GM21737 (cell line): ENCODE measurements around the gene ARHGEF2.

Source experiments
- ATAC-seq: cut with Tn5 transposase; IDR thresholded peaks from one replicate; pipeline ENCODE4 v1.9.1; 2021; ENCODE audit warnings: mild to moderate bottlenecking, moderate library complexity; ENCODE audit not compliant: unreplicated experiment

The ARHGEF2 gene

DNA sequence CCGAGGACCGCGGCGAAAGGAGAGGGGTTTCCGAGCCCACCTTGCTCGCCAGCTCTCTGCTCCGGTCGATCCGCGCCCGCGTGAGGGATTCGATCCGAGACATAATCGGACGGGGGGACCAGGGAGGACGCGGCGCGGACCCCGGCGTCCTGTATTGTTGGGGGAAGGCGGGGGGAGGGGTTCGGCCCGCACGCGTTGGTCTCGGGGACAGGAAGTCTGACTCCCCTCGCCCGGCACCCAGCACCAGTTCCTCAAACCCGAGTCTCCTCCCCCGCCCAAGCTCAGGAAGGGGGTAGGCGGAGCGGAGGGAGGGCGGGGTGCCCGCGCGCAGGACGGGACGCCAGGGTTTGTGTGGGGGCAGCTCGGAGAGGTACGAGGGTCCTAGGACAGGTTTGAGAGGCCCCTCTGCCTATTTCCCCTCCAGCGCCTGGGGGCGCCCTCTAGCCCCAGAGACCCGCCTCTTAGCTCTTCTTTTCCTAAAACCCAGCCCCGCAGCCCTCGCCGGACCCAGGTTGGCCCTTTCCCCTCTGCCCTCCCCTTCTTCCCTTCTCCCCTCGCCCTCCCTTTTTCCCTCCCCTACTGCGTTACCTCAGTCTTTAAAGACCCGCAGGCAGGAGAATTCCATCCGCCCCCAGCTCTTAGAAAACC lies at the start of gene ARHGEF2:
ARHGEF2 (minus strand) TSS at position 223 of the 648 bp plus-strand sequence; CDS start at position 103, 120 bp downstream.
- peak; percentile 59 for ATAC-seq

DNA sequence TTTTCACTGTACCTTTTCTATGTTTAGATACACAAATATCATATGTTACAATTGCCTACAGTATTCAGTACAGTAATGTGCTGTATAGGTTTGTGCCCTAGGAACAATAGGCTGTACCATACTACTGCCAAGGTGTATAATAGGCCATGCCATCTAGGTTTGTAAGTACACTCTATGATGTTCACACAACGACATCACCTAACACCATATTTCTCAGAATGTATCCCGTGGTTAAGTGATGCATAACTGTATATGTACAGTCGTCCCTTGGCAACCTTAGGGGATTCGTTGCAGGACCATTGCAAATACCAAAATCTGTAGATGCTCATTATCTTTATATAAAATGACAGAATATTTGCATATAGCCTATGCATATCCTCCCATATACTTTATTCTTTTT lies 48.2 kb upstream of the ARHGEF2 start:
- no peak for ATAC-seq

DNA sequence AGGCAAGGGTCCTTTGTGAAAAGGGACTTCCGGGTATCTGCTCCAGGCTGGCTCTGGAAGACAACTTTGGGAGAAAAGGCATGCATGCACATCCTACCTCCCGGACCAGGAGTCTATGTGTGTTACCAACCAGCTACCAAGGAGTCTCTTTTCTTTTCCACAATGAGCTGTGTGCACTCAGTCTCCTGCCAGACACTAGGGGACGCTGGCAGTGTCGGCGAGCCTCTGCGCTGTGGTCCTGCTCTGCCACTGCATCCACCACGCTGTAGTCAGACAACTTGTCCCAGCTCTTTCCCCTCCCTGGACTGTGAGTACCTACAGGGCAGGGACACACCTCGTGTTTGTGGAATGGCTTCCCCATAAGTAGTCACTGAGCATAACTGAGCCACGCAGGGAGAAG lies 47.5 kb upstream of the ARHGEF2 start:
- ATAC-seq = no peak

DNA sequence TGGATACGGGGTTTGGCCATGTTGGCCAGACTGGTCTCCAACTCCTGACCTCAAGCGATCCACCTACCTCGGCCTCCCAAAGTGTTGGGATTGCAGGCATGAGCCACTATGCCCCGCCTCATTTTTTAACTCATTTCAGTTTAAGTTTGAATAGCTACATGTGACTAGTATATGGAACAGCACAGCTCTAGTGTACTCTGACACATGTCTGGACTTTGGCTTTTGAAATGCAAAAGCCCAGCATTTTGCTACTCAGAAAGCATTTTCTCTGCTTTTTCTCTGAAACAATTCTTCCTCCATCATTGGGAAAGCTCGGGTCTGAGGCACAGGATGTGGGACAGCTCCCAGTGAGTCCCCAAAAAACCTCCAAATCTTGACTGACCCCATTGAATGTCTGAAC lies 46.5 kb upstream of the ARHGEF2 start:
- ATAC-seq = no peak

DNA sequence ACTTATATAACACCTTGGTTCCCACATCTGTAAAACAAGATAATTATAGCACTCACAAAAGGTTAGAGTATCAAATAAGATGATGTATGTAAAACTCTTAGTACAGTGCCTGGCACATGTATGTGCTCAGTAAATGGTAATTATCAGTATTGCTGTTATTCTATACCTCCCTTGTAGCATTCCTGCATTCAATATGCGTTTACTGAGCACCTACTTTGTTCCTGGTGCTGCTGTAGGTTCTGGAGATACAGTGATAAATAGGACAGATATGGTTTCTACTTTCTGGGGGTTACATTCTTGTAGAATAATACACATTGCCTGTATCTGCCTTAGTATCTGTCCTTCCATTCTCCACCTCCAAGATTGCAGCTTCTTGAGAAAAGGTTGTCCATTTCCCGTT lies 43.6 kb upstream of the ARHGEF2 start:
- ATAC-seq = no peak

DNA sequence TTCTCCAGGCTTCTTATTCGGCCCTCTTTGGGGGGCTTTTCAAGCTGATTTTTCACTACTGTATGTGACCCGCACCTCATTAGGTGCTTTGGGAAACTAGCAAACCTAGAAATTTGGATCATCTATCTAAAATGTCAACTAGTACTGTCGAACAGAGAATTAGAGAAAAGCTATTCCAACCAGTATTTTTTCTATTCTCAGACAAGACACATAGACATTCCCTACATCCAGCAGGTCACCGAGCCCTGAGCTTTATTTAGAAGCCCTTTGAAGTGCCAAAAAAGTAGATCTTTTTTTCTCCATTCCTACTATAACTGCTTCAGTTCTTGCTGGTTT lies 42.7 kb upstream of the ARHGEF2 start:
- ATAC-seq = no peak

DNA sequence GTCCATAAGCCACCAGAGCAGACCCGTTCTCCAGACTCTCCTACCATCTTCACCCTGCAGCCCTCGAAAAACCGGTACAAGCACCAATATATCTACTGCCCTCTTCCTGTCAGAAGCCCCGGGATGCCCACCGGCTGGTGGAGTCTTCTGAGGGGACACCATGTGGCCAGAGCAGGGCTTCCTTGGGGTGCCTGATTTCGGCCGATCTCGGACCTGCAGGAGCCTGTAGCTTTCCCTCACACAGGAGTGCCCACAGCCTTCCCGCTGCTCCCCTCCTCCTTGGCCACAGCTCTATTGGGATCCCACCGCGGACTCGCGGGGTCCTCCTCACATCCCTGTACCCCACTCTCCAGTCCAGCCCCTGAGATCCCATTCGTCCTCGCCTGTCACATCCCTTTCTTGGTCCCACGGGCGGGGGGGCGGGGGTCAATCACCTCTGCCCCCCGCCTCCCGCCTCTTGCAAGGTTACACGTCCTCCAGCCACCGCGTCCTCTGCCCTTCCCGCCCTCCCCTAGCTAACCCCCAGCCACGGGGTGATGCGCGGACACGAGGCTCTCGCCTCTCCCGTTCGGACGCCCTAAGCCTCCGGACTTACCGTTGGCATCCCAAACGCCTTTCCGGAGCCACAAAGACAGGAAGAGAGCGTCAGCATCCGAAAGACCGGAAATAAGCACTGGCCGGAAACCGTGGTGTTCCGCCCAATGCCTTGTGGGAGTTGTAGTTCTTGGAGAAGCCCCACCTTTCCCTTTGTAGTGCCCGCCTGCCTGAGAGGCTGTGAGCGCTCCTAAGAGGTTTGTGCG lies 42.1 kb upstream of the ARHGEF2 start, which contains the start of gene SSR2:
SSR2 (minus strand) TSS at position 659 of the 800 bp plus-strand sequence. CDS start 784 bp downstream, outside the sequence.
- ATAC-seq = peak; percentile 94

DNA sequence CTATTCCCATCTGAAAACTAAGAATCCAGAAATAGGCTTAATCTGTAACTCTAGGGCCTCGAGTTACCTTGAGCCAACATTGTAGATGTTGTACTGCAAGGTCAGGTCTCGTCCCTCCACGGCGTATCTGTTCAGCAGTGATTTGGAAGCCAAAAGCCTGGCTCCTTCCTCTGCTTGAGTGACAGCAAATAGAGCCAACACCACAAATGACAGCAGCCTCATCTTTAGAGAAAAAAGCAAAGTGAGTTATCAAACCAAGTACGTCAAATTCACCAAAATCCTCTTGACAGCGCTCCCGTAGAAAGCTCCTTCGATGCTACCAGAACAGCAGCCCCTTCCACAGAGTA lies 41.6 kb upstream of the ARHGEF2 start:
- no peak for ATAC-seq

DNA sequence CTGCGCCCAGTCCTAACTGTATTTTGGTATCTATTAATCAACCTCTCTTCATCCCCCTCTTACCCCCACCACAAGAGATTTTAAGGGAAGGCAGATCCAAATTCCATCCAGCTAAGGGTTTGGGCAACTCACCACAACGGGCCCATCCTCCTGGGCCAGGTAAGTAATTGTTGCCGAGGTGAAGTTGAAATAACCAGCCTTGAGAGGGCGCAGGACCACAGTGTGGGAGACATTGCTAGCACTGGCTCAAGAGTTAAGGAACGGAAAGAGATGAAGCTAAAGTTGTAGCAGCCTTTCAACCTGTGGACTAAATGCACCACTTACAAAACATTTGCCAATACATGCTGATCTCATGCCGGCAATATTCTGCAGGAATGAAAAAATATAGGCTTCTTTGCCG lies 36.5 kb upstream of the ARHGEF2 start:
- ATAC-seq = no peak

DNA sequence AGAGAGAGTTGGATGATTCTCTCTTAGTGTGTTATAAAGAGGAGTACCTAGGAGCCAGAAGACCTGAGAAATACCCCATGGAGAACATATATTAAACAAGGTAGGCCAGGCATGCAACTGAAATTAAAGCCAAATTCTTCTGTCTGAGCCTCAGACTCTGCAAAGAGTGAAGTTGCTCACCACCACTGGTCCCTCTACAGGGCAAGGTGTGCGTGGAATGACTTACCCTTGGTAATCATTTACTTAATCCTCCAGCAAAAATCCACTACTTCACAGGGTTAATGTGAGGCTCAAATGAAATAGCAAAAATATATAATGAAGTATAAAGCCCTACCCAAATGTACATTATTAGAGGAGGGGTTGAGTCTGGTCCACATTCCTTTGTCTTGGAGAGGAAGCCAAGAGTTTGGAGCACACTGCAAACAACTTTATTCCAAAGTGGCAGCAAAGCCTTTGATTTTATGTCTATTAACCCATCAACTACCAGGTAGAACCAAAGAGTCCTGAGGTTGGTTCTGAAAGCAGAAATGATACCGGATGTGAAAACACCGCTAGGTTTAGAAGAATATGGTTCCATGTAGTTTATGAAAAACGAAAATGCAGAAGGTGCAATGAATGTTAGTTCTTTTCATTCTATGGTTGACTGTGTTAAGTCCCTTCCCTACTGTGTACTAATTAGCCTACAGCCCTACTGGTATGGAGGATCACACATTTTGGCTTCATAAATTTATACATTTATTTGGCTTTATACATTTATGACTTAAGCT lies 33.9 kb upstream of the ARHGEF2 start:
- ATAC-seq = peak; percentile 66

DNA sequence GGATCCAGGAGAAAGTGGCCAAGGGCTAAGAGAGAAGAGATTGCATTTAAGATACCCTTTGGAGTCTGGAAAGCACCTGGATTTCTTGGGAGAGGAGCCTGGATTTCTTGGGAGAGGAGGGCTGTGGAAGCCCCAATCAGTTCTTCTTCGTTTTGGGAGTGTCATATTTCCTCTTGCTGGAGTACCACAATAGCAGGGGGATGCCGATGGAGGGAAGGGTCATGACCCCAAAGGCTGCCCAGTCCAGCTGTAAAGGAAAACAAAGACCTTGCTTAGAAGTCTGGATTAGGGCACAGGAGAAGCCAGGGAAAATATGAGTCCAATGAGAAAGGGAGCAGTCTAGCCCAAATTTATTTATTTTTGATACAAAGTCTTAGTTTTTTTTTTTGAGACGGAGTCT lies 31.1 kb upstream of the ARHGEF2 start:
- ATAC-seq = no peak

DNA sequence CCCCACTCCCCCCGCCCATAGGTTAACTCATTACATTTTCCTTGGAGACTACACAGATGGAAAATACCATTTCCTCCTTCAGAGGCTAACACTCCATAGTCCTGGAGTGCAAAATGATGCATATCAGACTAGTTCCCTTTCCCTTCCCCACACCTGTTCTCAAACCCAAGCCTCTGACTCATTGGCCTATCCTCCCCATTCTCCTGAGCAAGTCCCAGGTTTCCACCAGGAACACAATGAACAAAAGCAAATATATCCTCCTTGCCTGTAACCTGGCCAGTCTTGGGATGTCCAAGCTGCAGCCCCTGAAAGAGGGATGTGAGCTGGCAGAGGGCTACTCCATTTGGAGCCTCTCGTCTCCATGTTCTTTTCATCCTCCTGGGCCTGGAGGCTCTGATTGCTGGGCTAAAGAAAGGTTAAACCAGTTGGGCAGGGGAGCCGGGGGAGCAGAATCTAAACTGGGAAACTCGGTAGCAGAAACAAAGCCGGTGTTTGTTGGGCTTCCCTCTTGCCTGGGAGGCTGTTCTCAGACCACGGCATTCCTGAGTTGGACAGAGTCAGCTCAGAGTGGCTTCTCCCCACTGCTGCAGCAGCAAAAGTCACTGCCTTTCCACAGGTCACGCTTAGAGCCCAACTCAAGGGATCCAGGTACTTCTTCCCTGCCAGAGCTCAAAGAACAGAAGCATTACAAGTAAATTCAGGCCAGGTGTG lies 28.5 kb upstream of the ARHGEF2 start:
- no peak for ATAC-seq

DNA sequence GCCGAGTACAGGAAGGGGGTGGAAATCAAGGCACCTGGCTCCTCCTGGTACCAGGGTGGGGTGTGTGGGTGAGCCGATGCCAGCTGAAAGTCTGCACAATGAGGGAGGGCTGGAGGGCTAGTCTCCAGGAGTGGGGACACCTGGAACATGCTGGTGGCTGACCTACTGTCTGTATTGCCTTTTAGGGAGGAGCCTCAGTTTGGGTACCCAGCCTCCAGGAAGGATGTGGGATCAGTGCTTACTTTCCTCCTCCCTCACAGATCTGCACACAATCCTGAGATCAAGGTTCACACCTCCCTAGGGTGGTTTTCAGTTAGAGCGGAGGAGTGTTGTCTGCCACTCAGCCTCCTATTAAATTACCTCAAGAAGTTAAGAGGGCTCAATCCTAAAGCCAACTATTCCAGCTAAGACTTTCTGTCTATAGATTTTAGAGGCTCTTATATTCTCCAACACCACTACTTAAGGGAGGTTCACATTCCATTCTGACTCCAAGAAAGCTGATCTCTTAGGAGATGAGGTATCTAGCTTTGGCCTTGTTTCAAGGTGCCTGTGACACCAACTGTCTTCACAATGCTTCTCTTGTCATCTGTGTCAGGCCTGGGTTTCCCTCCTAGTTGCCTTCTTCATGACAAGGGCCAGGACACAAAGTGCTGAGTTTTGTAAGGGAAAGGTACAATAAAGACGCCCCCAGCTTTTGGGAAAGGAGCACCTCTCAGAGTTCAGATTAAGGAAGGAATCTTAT lies 26.7 kb upstream of the ARHGEF2 start:
- ATAC-seq = no peak

DNA sequence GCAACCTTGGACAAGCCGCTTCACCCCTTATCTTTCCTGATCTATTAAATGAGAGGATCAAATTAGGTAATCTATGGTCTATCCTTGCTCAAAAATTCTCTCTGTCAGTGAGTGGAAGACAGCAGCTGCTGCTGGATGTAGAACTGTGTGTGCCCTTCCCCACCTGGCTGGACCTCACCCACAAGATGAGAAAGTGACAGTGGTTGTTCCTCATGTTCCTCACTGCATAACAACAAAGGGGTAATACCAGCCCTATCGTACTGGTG lies 25.5 kb upstream of the ARHGEF2 start:
- ATAC-seq = no peak

DNA sequence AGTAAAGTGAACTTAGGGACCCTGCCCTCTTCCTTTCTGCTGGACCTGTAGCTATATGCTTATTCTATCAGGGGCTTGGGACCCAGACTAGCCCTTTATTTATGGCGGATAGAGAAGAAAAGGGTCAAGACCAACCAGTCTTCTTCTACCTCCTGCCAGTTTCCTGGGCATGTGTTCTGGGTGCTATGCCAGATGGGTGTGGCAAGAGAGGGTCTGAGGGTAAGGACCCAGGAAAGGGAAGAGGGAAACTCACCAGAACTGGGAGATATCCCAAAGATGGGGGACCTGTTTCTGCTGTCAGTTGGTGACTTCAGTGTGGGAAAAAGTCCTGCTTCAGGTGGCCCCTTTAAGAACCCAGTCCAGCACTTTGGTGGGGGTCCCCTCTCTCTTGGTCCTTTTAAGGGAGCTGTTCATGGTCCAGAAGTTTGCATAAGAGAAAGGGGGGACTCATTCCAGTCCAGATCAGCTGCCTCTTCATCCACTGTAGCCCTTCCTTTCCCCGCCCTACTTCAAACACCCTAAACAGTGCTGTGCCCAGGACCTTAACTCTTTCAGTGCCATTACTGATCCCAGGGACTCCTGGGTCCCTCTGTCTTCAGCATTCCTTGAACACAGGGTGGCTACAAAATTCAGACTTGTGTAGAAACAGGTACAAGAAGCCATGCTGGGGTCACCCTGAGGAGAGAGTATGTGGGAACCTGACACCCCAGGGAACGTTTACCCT lies 24.0 kb upstream of the ARHGEF2 start:
- ATAC-seq = no peak

DNA sequence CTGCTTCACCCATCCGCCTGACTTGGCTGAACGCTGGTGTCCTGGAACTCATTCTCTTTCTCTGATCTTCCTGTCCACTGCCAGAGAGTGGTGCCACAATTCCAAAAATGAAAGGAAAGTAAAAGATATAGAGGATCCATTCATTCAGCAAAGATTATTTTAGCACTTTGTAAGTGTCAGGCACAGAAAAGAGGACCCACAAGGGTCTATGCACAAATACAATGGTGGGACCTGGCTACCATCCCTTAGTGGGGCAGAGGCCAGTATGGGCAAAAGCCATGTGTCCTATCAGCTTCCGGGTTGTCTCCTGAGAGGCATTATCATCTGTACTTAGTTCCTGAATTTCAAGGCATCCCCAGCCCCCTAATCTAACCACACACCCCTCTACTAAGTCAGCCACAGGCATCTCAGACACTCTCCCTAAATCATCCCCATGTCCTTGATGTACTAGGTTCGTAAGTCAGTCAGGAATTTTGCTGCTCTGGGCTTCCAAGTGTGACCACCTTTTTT lies 23.4 kb upstream of the ARHGEF2 start:
- no peak for ATAC-seq

DNA sequence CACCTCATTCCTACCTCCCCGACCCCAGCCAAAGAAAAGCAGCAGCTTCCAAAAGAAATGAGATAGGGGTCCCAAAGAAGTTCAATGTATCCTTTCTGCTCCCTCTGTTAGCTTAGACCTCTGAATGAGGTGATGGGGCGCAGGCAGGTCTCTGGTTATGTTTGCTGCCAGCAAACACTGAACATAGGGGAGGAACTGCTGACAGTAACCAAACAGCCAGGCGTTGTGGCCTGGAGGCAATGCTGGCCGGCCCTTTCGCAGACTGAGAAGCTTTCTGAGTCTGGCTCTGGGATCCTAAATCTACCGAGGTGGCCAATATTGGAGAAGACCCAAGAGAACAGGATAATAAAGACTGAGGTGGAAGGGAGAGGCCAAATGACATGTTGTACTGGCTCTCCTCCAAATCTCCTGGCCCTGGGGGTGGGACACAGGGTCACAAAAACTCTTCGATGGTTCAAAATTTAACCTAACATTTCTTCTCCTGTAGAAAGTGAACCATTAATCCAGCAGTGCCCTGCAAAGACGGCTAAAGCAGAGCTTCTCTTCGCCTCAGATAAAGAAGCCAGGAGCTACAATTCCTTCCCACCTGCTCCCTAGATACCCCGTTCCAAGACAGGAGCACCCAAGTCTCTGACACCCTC lies 22.8 kb upstream of the ARHGEF2 start:
- ATAC-seq = no peak

DNA sequence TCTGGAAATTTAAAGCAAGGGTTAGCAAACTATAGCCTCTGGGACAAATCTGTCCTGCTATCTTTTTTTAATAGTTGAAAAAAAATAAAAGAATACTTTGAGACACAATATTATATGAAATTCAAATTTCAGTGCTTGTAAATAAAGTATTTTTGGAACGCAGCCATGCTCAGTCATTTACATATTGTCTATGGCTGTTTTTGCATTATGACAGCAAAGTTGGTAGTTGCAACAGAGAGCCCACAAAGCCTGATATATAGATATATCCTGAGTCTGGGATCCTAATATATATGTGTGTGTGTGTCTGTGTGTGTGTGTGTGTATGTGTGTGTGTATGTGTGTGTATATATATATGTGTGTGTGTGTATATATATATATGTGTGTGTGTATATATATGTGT lies 21.6 kb upstream of the ARHGEF2 start:
- no peak for ATAC-seq

DNA sequence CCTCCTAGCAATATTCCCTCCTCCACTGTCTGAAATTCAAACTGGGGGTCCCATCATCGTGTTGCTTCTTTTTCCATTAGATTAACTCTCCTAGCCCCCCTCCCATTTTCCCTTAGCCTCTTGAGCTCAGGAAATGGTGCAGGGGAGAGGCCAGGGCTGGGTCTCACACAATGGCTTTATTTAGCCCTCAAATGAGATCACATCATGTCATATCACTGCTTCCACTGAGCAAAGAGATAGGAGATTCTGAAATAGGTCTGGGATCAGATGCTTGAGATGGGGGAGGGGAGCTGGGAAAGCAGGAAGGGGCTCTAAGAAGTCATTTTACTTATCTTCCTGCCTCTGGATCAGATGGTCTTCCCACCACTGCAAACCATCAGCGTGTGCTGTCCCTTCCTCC lies 17.8 kb upstream of the ARHGEF2 start:
- no peak for ATAC-seq

DNA sequence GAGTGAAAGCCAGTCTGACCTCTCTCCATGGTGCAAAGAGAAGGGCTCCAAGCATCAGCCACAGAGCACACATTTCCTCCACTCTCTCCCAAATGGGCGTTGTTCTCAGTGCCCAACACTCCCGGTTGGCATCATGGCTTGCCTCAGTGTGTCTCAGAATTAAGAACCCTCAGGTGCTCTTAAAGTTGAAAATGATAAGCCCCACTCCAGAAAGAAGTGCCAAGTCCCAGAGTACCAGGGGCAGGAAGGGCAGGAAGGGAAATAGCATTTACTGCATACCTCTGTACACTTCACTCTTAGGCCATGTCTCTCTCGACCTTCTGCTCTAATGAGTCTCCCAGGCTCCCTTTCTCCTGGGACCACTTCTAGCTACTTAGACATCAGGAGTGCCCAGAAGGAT lies 15.2 kb upstream of the ARHGEF2 start:
- no peak for ATAC-seq
